Suprapubic skin (tissue), 4 donors: Measurements from ENCODE around the gene GGA3.

Experiments
- EP300 ChIP-seq: sonication (generic); formaldehyde crosslinking; IDR thresholded peaks from one replicate; pipeline ENCODE4 v1.6.1; 2017; ENCODE audit warnings: antibody characterized with exemption
- POLR2AphosphoS5 ChIP-seq, 3 donors: sonication (generic); formaldehyde crosslinking; IDR thresholded peaks; one replicate each; pipeline ENCODE4 v1.6.1; 2017; ENCODE audit warnings: antibody characterized with exemption in 3 of 3
- TF ChIP-seq, protein P1 (sequence below), 2 donors: fragments of 200-600 bp in 1 of 2; fragments of 450-650 bp in 1 of 2; sonication (generic) in 1 of 2; IDR thresholded peaks; one replicate each; pipeline ENCODE4 v1.5.1; 2016 to 2019; ENCODE audit warnings: antibody characterized with exemption in 2 of 2, mild to moderate bottlenecking in 1 of 2, moderate library complexity in 1 of 2

DNA sequence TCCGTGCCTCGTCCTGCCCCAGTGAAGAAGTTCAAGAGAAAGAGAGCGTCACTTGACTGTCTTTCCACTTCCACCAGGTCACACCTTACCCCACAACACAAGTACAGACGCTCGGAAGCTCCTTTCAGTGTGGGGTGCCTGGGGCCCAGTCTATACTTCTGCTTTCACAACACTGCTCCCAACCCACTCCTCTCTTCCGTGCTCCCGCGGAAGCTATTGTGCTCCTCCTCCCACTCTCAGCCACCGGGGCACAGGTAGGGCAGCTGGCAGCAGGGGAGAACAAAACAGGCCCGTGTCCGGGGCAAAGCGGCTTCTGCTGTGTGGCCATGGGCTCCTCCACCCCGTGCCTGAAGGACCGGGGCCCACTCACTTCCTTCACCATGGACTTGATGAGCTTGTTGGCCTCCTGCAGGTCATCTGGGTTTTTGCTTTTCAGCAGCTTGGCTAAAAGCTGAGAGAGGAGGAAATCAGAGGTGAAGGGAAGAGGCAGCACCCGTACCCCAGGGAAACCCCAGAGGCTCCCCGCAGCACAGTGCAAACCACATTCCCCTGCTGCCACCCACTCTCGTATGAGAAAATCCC, 18.9 kb downstream of the GGA3 start:
- TF ChIP-seq, protein P1, sequence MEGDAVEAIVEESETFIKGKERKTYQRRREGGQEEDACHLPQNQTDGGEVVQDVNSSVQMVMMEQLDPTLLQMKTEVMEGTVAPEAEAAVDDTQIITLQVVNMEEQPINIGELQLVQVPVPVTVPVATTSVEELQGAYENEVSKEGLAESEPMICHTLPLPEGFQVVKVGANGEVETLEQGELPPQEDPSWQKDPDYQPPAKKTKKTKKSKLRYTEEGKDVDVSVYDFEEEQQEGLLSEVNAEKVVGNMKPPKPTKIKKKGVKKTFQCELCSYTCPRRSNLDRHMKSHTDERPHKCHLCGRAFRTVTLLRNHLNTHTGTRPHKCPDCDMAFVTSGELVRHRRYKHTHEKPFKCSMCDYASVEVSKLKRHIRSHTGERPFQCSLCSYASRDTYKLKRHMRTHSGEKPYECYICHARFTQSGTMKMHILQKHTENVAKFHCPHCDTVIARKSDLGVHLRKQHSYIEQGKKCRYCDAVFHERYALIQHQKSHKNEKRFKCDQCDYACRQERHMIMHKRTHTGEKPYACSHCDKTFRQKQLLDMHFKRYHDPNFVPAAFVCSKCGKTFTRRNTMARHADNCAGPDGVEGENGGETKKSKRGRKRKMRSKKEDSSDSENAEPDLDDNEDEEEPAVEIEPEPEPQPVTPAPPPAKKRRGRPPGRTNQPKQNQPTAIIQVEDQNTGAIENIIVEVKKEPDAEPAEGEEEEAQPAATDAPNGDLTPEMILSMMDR (IDR thresholded peaks at IDR 0.05), result no peak
- no peak for TF ChIP-seq POLR2AphosphoS5 (IDR thresholded peaks at IDR 0.05)
- no peak for TF ChIP-seq EP300
